ENCODE results near the gene CNTNAP2.

The CNTNAP2 gene

GRCh38 chr7:148151778-148152177, 2035.2 kb downstream of the CNTNAP2 start:
- H3K27me3 ChIP-seq (ENCODE audit: control insufficient read depth, insufficient read depth, low read length) = no peaks in the 10 kb centered on the region
- H3K4me1 ChIP-seq (ENCODE audit: control insufficient read depth, insufficient read depth, low read length) = peaks cover 6% of the 10 kb centered on the region
- H3K4me3 ChIP-seq (ENCODE audit: low read length) = no peak overlapping the region
- no peak overlapping the region for H3K27ac ChIP-seq (ENCODE audit: low read depth, low read length)
- no peaks in the 10 kb centered on the region for H3K36me3 ChIP-seq (ENCODE audit: control insufficient read depth, insufficient read depth, low read length)
- no peak overlapping the region for H3K9ac ChIP-seq (ENCODE audit: low read length)

GRCh38 chr7:148153616-148154284, 2037.1 kb downstream of the CNTNAP2 start:
- Histone ChIP-seq H3K9ac (ENCODE audit: low read length) (no peak overlapping the region), H3K27me3 (ENCODE audit: control insufficient read depth, insufficient read depth, low read length) (no peaks in the 10 kb centered on the region), H3K4me1 (ENCODE audit: control insufficient read depth, insufficient read depth, low read length) (peaks cover 6% of the 10 kb centered on the region), H3K27ac (ENCODE audit: low read depth, low read length) (no peak overlapping the region), H3K36me3 (ENCODE audit: control insufficient read depth, insufficient read depth, low read length) (no peaks in the 10 kb centered on the region), H3K4me3 (ENCODE audit: low read length) (no peak overlapping the region)

- H3K27me3 ChIP-seq (ENCODE audit: control insufficient read depth, insufficient read depth, low read length) = no peaks in the 10 kb centered on the region
- no peak overlapping the region for H3K4me3 ChIP-seq (ENCODE audit: low read length)
- H3K4me1 ChIP-seq (ENCODE audit: control insufficient read depth, insufficient read depth, low read length) = peaks cover 6% of the 10 kb centered on the region
- no peaks in the 10 kb centered on the region for H3K36me3 ChIP-seq (ENCODE audit: control insufficient read depth, insufficient read depth, low read length)
- H3K27ac ChIP-seq (ENCODE audit: low read depth, low read length) = no peak overlapping the region
- no peak overlapping the region for H3K9ac ChIP-seq (ENCODE audit: low read length)
Measured at GRCh38 chr7:148155000-148155399, 2038.4 kb downstream of the CNTNAP2 start.

- Histone ChIP-seq H3K4me3 (ENCODE audit: low read length) (no peak overlapping the region), H3K27ac (ENCODE audit: low read depth, low read length) (no peak overlapping the region), H3K36me3 (ENCODE audit: control insufficient read depth, insufficient read depth, low read length) (no peaks in the 10 kb centered on the region), H3K9ac (ENCODE audit: low read length) (no peak overlapping the region), H3K27me3 (ENCODE audit: control insufficient read depth, insufficient read depth, low read length) (no peaks in the 10 kb centered on the region), H3K4me1 (ENCODE audit: control insufficient read depth, insufficient read depth, low read length) (peaks cover 6% of the 10 kb centered on the region)
Measured at GRCh38 chr7:148155826-148156225, 2039.2 kb downstream of the CNTNAP2 start.

DNA sequence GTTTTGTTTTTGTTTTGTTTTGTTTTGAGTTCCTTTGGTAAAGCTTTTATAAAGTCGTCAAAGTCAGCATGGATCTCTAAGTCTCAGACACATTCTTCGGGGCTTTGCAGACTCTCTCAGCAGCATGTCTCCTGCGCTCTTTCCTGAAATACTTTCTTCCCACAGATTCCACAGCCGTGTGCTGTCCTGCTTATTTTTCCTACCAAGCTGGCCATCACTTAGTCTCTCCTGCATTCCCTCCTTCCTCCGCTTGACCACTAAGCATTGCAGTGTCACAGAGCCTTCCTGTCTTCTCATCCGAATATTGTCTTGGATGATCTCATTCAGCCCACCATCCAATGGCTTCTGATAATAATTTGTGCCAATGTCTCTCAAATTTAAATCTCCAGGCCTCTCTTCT, 2039.6 kb downstream of the CNTNAP2 start:
- H3K4me1 ChIP-seq (ENCODE audit: control insufficient read depth, insufficient read depth, low read length) = peaks cover 6% of the 10 kb centered on the region
- no peak overlapping the region for H3K27ac ChIP-seq (ENCODE audit: low read depth, low read length)
- H3K27me3 ChIP-seq (ENCODE audit: control insufficient read depth, insufficient read depth, low read length) = no peaks in the 10 kb centered on the region
- H3K9ac ChIP-seq (ENCODE audit: low read length) = no peak overlapping the region
- no peak overlapping the region for H3K4me3 ChIP-seq (ENCODE audit: low read length)
- no peaks in the 10 kb centered on the region for H3K36me3 ChIP-seq (ENCODE audit: control insufficient read depth, insufficient read depth, low read length)

GRCh38 chr7:148159331-148159730, 2042.7 kb downstream of the CNTNAP2 start:
- Histone ChIP-seq H3K27me3 (ENCODE audit: control insufficient read depth, insufficient read depth, low read length) (no peaks in the 10 kb centered on the region), H3K4me1 (ENCODE audit: control insufficient read depth, insufficient read depth, low read length) (no peaks in the 10 kb centered on the region), H3K27ac (ENCODE audit: low read depth, low read length) (no peak overlapping the region), H3K36me3 (ENCODE audit: control insufficient read depth, insufficient read depth, low read length) (no peaks in the 10 kb centered on the region), H3K9ac (ENCODE audit: low read length) (no peak overlapping the region), H3K4me3 (ENCODE audit: low read length) (no peak overlapping the region)

GRCh38 chr7:148161776-148162175, 2045.2 kb downstream of the CNTNAP2 start:
- no peak overlapping the region for H3K9ac ChIP-seq (ENCODE audit: low read length)
- no peaks in the 10 kb centered on the region for H3K4me1 ChIP-seq (ENCODE audit: control insufficient read depth, insufficient read depth, low read length)
- no peak overlapping the region for H3K4me3 ChIP-seq (ENCODE audit: low read length)
- no peaks in the 10 kb centered on the region for H3K27me3 ChIP-seq (ENCODE audit: control insufficient read depth, insufficient read depth, low read length)
- no peak overlapping the region for H3K27ac ChIP-seq (ENCODE audit: low read depth, low read length)
- no peaks in the 10 kb centered on the region for H3K36me3 ChIP-seq (ENCODE audit: control insufficient read depth, insufficient read depth, low read length)

DNA sequence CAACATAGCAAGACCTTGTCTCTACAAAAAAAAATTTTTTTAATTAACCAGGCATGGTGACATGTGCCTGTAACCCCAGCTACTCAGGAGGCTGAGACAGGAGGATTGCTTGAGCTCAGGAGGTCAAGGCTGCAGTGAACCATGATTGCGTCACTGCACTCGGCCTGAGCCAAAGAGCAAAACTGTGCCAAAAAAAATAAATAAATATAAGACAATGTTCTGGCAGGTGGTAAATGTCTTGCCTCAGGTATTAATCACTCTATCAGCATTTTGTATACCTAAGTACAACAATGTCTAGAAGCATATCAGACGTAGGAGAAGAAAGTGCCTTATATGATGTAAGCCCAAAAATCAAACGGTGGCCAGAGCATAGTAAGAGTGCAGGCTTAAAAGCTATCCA, 2046.2 kb downstream of the CNTNAP2 start:
- Histone ChIP-seq H3K27ac (ENCODE audit: low read depth, low read length) (no peak overlapping the region), H3K9ac (ENCODE audit: low read length) (no peak overlapping the region), H3K4me3 (ENCODE audit: low read length) (no peak overlapping the region), H3K4me1 (ENCODE audit: control insufficient read depth, insufficient read depth, low read length) (no peaks in the 10 kb centered on the region), H3K36me3 (ENCODE audit: control insufficient read depth, insufficient read depth, low read length) (no peaks in the 10 kb centered on the region), H3K27me3 (ENCODE audit: control insufficient read depth, insufficient read depth, low read length) (no peaks in the 10 kb centered on the region)

GRCh38 chr7:148163246-148163645, 2046.6 kb downstream of the CNTNAP2 start:
- H3K4me3 ChIP-seq (ENCODE audit: low read length) = no peak overlapping the region
- no peaks in the 10 kb centered on the region for H3K27me3 ChIP-seq (ENCODE audit: control insufficient read depth, insufficient read depth, low read length)
- no peak overlapping the region for H3K9ac ChIP-seq (ENCODE audit: low read length)
- no peak overlapping the region for H3K27ac ChIP-seq (ENCODE audit: low read depth, low read length)
- H3K4me1 ChIP-seq (ENCODE audit: control insufficient read depth, insufficient read depth, low read length) = no peaks in the 10 kb centered on the region
- no peaks in the 10 kb centered on the region for H3K36me3 ChIP-seq (ENCODE audit: control insufficient read depth, insufficient read depth, low read length)

- Histone ChIP-seq H3K9ac (ENCODE audit: low read length) (no peak overlapping the region), H3K27me3 (ENCODE audit: control insufficient read depth, insufficient read depth, low read length) (no peaks in the 10 kb centered on the region), H3K36me3 (ENCODE audit: control insufficient read depth, insufficient read depth, low read length) (no peaks in the 10 kb centered on the region), H3K27ac (ENCODE audit: low read depth, low read length) (no peak overlapping the region), H3K4me1 (ENCODE audit: control insufficient read depth, insufficient read depth, low read length) (no peaks in the 10 kb centered on the region), H3K4me3 (ENCODE audit: low read length) (no peak overlapping the region)
Measured at GRCh38 chr7:148172920-148173319, 2056.3 kb downstream of the CNTNAP2 start.

DNA sequence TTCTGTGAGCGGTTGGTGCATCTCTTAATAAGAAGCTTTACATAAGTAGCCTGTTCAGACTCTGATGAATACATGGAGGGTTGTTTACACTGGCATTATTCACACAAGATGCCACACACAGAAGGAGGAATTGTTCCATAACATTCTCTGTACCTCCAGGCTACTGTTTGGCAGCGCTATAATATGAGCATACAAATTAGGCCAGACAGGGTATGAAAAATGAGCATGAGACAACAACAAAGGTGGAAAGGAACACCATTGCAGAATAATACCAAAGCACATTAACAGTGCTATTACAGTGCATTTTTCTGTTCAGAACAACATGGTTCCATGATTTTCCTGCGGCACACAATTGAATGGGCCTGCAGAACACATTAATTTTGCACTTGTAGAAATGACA, 2056.8 kb downstream of the CNTNAP2 start:
- no peaks in the 10 kb centered on the region for H3K27me3 ChIP-seq (ENCODE audit: control insufficient read depth, insufficient read depth, low read length)
- no peak overlapping the region for H3K27ac ChIP-seq (ENCODE audit: low read depth, low read length)

GRCh38 chr7:148174376-148174775, 2057.8 kb downstream of the CNTNAP2 start:
- Histone ChIP-seq H3K27me3 (ENCODE audit: control insufficient read depth, insufficient read depth, low read length) (no peaks in the 10 kb centered on the region), H3K4me1 (ENCODE audit: control insufficient read depth, insufficient read depth, low read length) (no peaks in the 10 kb centered on the region), H3K9ac (ENCODE audit: low read length) (no peak overlapping the region), H3K4me3 (ENCODE audit: low read length) (no peak overlapping the region), H3K36me3 (ENCODE audit: control insufficient read depth, insufficient read depth, low read length) (no peaks in the 10 kb centered on the region), H3K27ac (ENCODE audit: low read depth, low read length) (no peak overlapping the region)

More for the DNA sequence above, 2056.8 kb downstream of the CNTNAP2 start:
- no peaks in the 10 kb centered on the region for H3K36me3 ChIP-seq (ENCODE audit: control insufficient read depth, insufficient read depth, low read length)
- H3K4me1 ChIP-seq (ENCODE audit: control insufficient read depth, insufficient read depth, low read length) = no peaks in the 10 kb centered on the region
- no peak overlapping the region for H3K4me3 ChIP-seq (ENCODE audit: low read length)
- H3K9ac ChIP-seq (ENCODE audit: low read length) = no peak overlapping the region

DNA sequence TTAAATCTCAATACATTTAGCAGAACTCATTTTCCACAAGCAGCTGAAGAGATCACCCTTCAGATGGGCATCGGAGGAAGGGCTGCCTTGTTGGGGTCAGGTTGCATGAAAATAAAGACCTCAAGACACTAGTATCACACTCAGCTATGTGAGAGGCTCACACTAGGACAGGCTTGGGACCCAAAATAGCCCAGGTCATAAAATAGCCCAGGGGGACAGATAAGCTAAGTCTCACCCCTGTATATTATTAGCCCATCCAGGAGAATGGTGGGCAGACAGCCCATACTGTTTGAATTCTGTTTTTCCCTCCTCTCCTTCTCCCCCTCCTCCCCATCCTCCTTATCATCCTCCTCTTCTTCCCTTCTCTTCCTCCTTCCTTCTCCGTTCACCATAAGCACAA, 2058.9 kb downstream of the CNTNAP2 start:
- H3K36me3 ChIP-seq (ENCODE audit: control insufficient read depth, insufficient read depth, low read length) = no peaks in the 10 kb centered on the region
- H3K27me3 ChIP-seq (ENCODE audit: control insufficient read depth, insufficient read depth, low read length) = no peaks in the 10 kb centered on the region
- no peak overlapping the region for H3K4me3 ChIP-seq (ENCODE audit: low read length)
- no peaks in the 10 kb centered on the region for H3K4me1 ChIP-seq (ENCODE audit: control insufficient read depth, insufficient read depth, low read length)
- H3K27ac ChIP-seq (ENCODE audit: low read depth, low read length) = no peak overlapping the region
- no peak overlapping the region for H3K9ac ChIP-seq (ENCODE audit: low read length)
